Measurements from ENCODE around the gene CBLC.
"Not testable (repeated sequence)": the region's sequence is repeated elsewhere in the genome, so short reads cannot be mapped to it uniquely, and the experiment has no call there.

The CBLC gene

DNA sequence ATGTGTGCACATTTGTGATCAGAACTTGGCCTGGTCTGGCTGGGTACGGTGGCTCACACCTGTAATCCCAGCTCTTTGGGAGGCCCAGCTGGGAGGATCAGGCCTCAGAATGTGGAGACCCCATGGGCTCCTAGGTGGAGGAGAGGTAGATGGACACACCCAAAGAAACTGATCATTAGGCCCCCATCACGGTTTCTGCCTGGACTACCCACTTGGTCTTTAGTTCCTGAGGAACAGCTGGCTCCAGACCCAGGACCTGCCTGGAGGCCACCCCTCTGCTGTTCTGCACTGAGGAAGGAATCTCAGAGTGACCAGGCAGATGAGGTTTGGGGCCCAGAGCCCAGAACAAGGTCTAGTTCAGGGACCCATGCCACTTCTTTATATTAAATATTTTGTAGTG is 1.5 kb downstream of the CBLC start:
- Histone ChIP-seq H3K4me3 (ENCODE audit: low read length) (no peak overlapping the region), H3K9ac (ENCODE audit: low read length) (no peak overlapping the region), H3K4me1 (ENCODE audit: control insufficient read depth, insufficient read depth, low read length) (no peaks in the 10 kb centered on the region), H3K27ac (ENCODE audit: low read depth, low read length) (no peak overlapping the region), H3K27me3 (ENCODE audit: control insufficient read depth, insufficient read depth, low read length) (peaks cover 3% of the 10 kb centered on the region), H3K36me3 (ENCODE audit: control insufficient read depth, insufficient read depth, low read length) (no peaks in the 10 kb centered on the region)

DNA sequence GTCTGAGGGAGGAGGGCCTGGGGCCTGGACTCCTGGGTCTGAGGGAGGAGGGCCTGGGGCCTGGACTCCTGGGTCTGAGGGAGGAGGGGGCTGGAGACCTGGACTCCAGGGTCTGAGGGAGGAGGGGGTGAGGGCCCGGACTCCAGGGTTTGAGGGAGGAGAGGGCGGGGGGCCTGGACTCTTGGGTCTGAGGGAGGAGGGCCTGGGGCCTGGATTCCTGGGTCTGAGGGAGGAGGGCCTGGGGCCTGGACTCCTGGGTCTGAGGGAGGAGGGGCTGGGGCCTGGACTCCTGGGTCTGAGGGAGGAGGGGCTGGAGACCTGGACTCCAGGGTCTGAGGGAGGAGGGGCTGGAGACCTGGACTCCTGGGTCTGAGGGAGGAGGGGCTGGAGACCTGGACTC is 4.0 kb downstream of the CBLC start:
- H3K36me3 ChIP-seq (ENCODE audit: control insufficient read depth, insufficient read depth, low read length); H3K27ac ChIP-seq (ENCODE audit: low read depth, low read length); H3K4me1 ChIP-seq (ENCODE audit: control insufficient read depth, insufficient read depth, low read length); H3K4me3 ChIP-seq (ENCODE audit: low read length); H3K27me3 ChIP-seq (ENCODE audit: control insufficient read depth, insufficient read depth, low read length); H3K9ac ChIP-seq (ENCODE audit: low read length): not testable (repeated sequence)

DNA sequence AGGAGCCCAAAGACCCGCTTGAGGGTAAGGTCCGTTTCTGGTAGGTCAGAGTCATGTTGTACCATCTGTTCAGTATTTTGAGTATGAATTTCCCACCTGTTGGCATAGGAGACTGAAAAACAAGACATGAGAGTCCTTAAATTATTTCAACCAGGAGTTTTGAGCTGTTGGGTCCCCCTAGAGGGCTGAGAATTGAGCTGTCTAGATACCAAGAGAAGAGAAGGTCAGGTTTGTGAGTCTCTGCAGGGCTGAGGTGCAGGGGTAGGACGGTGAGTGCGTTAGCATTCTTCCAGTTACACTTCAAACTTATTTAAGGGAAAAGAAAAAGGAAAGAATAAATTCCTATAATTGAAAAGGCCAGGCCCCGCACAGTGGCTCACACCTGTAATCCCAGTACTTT is 5.0 kb downstream of the CBLC start:
- no peak overlapping the region for H3K4me3 ChIP-seq (ENCODE audit: low read length)
- peaks cover 3% of the 10 kb centered on the region for H3K27me3 ChIP-seq (ENCODE audit: control insufficient read depth, insufficient read depth, low read length)
- H3K36me3 ChIP-seq (ENCODE audit: control insufficient read depth, insufficient read depth, low read length) = no peaks in the 10 kb centered on the region
- no peaks in the 10 kb centered on the region for H3K4me1 ChIP-seq (ENCODE audit: control insufficient read depth, insufficient read depth, low read length)
- no peak overlapping the region for H3K9ac ChIP-seq (ENCODE audit: low read length)
- no peak overlapping the region for H3K27ac ChIP-seq (ENCODE audit: low read depth, low read length)

DNA sequence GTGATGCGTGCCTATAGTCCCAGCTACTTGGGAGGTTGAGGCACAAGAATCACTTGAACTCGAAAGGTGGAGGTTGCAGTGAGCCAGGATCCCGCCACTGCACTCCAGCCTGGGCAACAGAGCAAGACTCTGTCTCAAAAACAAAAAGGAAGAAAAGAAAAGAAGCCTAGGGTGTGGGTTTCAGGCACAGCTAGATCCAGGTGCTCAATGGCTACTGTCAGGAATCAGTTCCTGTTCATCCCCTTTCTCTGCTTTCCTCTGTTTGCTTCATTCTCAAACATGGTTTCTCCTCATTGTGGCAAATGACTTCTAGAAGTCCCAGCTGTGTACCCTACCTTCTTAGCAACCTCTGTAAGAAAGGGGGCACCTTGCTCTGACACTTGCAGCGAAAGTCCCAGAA is 5.9 kb downstream of the CBLC start:
- no peak overlapping the region for H3K9ac ChIP-seq (ENCODE audit: low read length)
- H3K4me1 ChIP-seq (ENCODE audit: control insufficient read depth, insufficient read depth, low read length) = no peaks in the 10 kb centered on the region
- peaks cover 3% of the 10 kb centered on the region for H3K27me3 ChIP-seq (ENCODE audit: control insufficient read depth, insufficient read depth, low read length)
- H3K4me3 ChIP-seq (ENCODE audit: low read length) = no peak overlapping the region
- H3K27ac ChIP-seq (ENCODE audit: low read depth, low read length) = no peak overlapping the region
- no peaks in the 10 kb centered on the region for H3K36me3 ChIP-seq (ENCODE audit: control insufficient read depth, insufficient read depth, low read length)

DNA sequence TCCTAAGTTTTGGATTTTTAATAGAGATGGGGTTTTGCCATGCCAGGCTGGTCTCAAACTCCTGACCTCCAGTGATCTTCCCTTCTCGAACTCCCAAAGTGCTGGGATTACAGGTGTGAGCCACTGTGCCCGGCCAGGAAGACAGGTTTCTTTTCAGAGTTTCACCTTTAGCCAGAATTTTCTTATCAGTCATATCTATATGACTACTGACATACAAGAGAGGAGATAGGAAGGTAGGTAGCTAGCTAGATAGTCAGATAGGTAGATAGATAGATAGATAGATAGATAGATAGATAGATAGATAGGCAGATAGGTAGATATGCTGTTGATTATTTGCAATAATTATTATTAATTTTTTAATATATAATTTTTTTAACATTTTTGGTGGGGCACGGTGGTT is 7.6 kb downstream of the CBLC start:
- Histone ChIP-seq H3K27ac (ENCODE audit: low read depth, low read length) (no peak overlapping the region), H3K27me3 (ENCODE audit: control insufficient read depth, insufficient read depth, low read length) (peaks cover 3% of the 10 kb centered on the region), H3K36me3 (ENCODE audit: control insufficient read depth, insufficient read depth, low read length) (no peaks in the 10 kb centered on the region), H3K4me3 (ENCODE audit: low read length) (no peak overlapping the region), H3K9ac (ENCODE audit: low read length) (no peak overlapping the region), H3K4me1 (ENCODE audit: control insufficient read depth, insufficient read depth, low read length) (no peaks in the 10 kb centered on the region)

DNA sequence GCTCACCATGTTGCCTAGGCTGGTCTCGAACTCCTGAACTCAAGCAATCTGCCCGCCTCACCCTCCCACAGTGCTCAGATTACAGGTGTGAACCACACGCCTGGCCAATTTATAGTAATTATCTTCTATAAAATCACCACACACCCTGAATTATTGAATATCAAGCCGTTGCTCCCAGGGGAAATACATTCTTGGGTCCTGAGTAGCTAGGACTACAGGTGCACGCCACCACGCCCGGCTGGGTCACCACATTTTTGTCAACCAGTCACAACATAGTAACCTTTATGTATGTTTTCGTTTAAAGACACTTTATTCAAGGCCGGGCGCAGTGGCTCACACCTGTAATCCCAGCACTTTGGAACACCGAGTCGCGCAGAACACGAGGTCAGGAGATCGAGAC is 8.3 kb downstream of the CBLC start:
- peaks cover 3% of the 10 kb centered on the region for H3K27me3 ChIP-seq (ENCODE audit: control insufficient read depth, insufficient read depth, low read length)
- H3K4me3 ChIP-seq (ENCODE audit: low read length) = no peak overlapping the region
- H3K4me1 ChIP-seq (ENCODE audit: control insufficient read depth, insufficient read depth, low read length) = no peaks in the 10 kb centered on the region
- H3K9ac ChIP-seq (ENCODE audit: low read length) = no peak overlapping the region
- no peaks in the 10 kb centered on the region for H3K36me3 ChIP-seq (ENCODE audit: control insufficient read depth, insufficient read depth, low read length)
- H3K27ac ChIP-seq (ENCODE audit: low read depth, low read length) = no peak overlapping the region

DNA sequence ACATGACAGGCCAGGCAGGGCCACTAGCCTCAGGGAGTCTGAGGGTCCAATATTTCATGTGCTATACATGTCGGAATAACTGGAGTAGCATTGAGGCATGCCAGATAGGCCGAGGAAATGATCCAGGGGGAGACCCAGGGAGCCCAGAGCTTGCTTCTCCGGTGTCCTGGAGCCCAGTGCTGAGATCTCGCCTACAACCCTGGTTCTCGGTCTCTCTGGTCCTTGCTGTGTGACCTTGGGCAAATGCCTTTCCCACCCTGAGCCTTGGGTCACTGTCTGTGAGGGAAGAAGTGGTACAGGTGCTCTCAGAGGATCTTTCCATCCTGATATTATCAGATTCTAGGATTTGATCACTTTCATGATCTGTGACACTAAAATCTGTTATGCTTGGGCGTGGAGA is 11.3 kb downstream of the CBLC start:
- Histone ChIP-seq H3K27me3 (ENCODE audit: control insufficient read depth, insufficient read depth, low read length) (no peaks in the 10 kb centered on the region), H3K27ac (ENCODE audit: low read depth, low read length) (no peak overlapping the region), H3K4me3 (ENCODE audit: low read length) (no peak overlapping the region), H3K9ac (ENCODE audit: low read length) (no peak overlapping the region), H3K36me3 (ENCODE audit: control insufficient read depth, insufficient read depth, low read length) (no peaks in the 10 kb centered on the region), H3K4me1 (ENCODE audit: control insufficient read depth, insufficient read depth, low read length) (no peaks in the 10 kb centered on the region)

DNA sequence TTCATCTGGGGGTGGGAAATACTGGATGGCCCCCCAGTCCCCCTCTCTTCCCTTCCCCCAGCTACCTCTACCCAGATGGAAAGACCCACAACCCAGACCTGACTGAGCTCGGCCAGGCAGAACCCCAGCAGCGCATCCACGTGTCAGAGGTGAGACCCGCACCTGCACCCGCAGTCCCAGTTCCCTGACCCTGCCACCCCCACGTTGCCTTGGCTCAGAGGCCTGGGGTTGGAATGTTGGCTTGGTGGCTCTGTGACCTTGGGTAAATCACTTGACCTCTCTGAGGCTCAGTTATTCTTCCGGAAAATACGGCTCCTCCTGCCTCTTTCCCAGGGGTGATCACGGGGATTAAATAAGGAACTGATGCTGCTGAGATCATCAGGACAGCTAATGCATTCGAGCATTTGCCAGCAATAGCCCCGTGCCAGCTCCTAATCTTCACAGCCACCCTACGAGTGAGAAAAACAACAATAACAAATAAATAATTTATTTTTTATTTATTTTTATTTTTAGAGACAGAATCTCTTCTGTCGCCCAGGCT is 12.3 kb downstream of the CBLC start:
- no peaks in the 10 kb centered on the region for H3K4me1 ChIP-seq (ENCODE audit: control insufficient read depth, insufficient read depth, low read length)
- H3K36me3 ChIP-seq (ENCODE audit: control insufficient read depth, insufficient read depth, low read length) = no peaks in the 10 kb centered on the region
- H3K27me3 ChIP-seq (ENCODE audit: control insufficient read depth, insufficient read depth, low read length) = no peaks in the 10 kb centered on the region
- no peak overlapping the region for H3K4me3 ChIP-seq (ENCODE audit: low read length)
- no peak overlapping the region for H3K27ac ChIP-seq (ENCODE audit: low read depth, low read length)
- H3K9ac ChIP-seq (ENCODE audit: low read length) = no peak overlapping the region

DNA sequence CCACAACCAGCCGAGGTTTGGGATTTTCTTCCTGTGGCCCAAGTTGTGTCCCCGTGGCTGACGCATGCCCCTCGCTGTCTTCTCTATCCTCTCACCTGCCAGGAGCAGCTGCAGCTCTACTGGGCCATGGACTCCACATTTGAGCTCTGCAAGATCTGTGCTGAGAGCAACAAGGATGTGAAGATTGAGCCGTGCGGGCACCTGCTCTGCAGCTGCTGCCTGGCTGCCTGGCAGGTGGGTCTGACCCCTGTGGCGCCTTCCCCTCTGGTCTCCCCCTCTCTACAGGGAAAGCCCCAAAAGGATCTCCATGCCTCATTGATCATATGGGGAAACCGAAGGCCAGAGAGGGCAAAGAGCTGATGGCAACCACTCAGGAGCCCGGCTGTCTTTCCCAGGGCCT is 14.6 kb downstream of the CBLC start:
- H3K27ac ChIP-seq (ENCODE audit: low read depth, low read length) = no peak overlapping the region
- no peaks in the 10 kb centered on the region for H3K36me3 ChIP-seq (ENCODE audit: control insufficient read depth, insufficient read depth, low read length)
- no peaks in the 10 kb centered on the region for H3K4me1 ChIP-seq (ENCODE audit: control insufficient read depth, insufficient read depth, low read length)
- no peaks in the 10 kb centered on the region for H3K27me3 ChIP-seq (ENCODE audit: control insufficient read depth, insufficient read depth, low read length)
- no peak overlapping the region for H3K4me3 ChIP-seq (ENCODE audit: low read length)
- H3K9ac ChIP-seq (ENCODE audit: low read length) = no peak overlapping the region

DNA sequence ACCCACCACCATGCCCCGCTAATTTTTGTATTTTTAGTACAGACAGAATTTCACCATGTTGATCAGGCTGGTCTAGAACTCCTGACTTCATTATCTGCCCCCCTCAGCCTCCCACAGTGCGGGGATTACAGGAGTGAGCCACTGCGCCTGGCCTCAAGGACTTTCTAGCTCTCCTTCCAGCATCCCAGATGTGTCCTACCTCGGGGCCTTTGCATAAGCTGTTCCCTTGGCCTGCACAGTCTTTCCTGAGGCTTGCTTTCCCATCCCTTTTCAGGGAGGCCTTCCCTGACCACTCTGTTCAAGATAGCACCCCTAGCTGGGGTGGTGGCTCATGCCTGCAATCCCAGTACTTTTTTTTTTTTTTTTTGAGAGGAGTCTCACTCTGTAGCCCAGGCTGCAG is 16.9 kb downstream of the CBLC start:
- Histone ChIP-seq H3K4me1 (ENCODE audit: control insufficient read depth, insufficient read depth, low read length) (no peaks in the 10 kb centered on the region), H3K9ac (ENCODE audit: low read length) (no peak overlapping the region), H3K36me3 (ENCODE audit: control insufficient read depth, insufficient read depth, low read length) (no peaks in the 10 kb centered on the region), H3K4me3 (ENCODE audit: low read length) (no peak overlapping the region), H3K27me3 (ENCODE audit: control insufficient read depth, insufficient read depth, low read length) (no peaks in the 10 kb centered on the region), H3K27ac (ENCODE audit: low read depth, low read length) (no peak overlapping the region)

DNA sequence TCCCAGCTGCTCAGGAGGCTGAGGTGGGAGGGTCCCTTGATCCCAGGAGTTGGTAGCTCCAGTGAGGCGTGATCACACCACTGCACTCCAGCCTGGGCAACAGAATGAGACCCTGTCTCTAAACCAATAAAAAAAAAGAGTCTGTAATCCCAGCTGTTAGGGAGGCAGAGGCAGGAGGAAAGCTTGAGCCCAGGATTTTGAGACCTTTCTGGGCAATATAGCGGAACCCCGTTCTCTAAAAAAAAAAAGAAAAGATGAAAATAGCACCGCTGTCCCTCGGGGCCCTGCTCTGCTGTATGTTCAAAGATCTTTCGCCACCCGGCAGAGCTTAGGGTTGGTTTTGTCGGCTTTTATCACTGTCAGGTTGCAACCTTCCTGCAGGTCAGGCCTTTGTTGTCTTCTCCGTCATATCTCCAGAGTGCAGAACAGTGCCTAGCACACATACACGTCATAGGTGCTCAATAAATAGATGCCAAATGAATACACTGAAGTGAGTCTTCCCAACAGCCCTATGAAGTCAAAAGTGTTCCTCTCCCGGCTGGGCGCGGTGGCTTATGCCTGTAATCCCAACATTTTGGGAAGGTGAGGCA is 17.8 kb downstream of the CBLC start:
- no peak overlapping the region for H3K9ac ChIP-seq (ENCODE audit: low read length)
- no peaks in the 10 kb centered on the region for H3K27me3 ChIP-seq (ENCODE audit: control insufficient read depth, insufficient read depth, low read length)
- H3K4me3 ChIP-seq (ENCODE audit: low read length) = no peak overlapping the region
- H3K4me1 ChIP-seq (ENCODE audit: control insufficient read depth, insufficient read depth, low read length) = no peaks in the 10 kb centered on the region
- no peaks in the 10 kb centered on the region for H3K36me3 ChIP-seq (ENCODE audit: control insufficient read depth, insufficient read depth, low read length)
- H3K27ac ChIP-seq (ENCODE audit: low read depth, low read length) = no peak overlapping the region

DNA sequence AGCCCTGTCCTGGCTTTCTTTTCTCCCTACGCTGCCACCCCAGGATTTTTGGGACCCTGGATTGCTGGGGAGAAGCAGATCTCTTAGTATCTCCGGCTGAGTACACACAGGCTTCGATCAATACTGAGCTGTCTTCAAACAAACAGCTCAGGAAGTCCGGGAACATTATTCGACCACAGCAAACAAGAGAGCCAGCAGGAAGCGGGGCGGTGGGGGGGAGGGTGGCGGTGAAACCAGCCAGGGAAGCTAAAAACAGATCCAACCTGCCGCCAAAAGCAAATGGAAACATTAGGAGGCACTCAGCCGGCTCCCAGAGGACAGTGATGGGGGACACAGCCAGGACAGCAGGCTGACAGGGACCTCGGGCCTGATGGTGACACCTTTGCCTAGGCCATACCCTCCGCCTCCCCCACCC is 19.0 kb downstream of the CBLC start:
- H3K4me1 ChIP-seq (ENCODE audit: control insufficient read depth, insufficient read depth, low read length) = no peaks in the 10 kb centered on the region
- H3K27me3 ChIP-seq (ENCODE audit: control insufficient read depth, insufficient read depth, low read length) = no peaks in the 10 kb centered on the region
- H3K36me3 ChIP-seq (ENCODE audit: control insufficient read depth, insufficient read depth, low read length) = no peaks in the 10 kb centered on the region
- no peak overlapping the region for H3K4me3 ChIP-seq (ENCODE audit: low read length)
- H3K27ac ChIP-seq (ENCODE audit: low read depth, low read length) = no peak overlapping the region
- H3K9ac ChIP-seq (ENCODE audit: low read length) = no peak overlapping the region

DNA sequence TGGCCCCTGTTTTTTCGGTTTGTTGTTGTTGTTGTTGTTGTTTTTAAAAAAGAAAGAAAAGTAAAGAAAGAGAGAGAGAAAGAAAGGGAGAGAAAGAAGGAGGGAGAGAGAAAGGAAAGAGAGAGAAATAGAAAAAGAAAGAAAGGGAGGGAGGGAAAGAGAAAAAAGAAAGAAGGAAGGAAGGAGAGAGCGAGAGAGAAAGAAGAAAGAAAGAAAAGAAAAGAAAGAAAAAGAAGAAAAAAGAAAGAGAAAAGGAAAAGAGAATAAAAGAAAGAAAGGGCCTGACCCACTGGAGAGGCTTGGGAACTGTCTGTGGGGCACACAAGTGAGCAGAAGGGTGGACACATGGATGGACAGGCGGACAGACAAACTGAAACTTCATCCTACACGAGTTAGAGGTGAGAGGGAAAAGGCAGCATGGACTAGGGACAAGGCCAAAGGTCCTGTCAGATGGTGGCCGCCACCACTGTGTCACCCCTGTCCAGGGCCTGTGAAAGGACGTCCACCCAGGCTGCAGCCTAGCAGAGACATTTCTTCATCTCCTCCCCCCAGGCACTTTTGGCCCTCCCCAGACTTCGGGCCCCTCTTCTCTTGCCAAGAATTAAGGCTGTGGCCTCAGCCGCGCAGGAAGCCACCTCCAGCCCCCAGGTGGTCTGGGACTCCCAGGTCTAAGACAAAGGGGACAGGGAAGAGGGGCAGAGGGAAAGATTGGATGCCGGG is 22.1 kb downstream of the CBLC start:
- H3K27me3 ChIP-seq (ENCODE audit: control insufficient read depth, insufficient read depth, low read length) = no peaks in the 10 kb centered on the region
- H3K9ac ChIP-seq (ENCODE audit: low read length) = no peak overlapping the region
- no peak overlapping the region for H3K4me3 ChIP-seq (ENCODE audit: low read length)
- H3K27ac ChIP-seq (ENCODE audit: low read depth, low read length) = no peak overlapping the region
- H3K36me3 ChIP-seq (ENCODE audit: control insufficient read depth, insufficient read depth, low read length) = no peaks in the 10 kb centered on the region
- H3K4me1 ChIP-seq (ENCODE audit: control insufficient read depth, insufficient read depth, low read length) = no peaks in the 10 kb centered on the region

Measured in rectal smooth muscle tissue (tissue), 1 donor.